ENCODE data around the gene IFNGR2.
"Not testable (repeated sequence)": the region's sequence is repeated elsewhere in the genome, so short reads cannot be mapped to it uniquely, and the experiment has no call there.

Gene IFNGR2, protein sequence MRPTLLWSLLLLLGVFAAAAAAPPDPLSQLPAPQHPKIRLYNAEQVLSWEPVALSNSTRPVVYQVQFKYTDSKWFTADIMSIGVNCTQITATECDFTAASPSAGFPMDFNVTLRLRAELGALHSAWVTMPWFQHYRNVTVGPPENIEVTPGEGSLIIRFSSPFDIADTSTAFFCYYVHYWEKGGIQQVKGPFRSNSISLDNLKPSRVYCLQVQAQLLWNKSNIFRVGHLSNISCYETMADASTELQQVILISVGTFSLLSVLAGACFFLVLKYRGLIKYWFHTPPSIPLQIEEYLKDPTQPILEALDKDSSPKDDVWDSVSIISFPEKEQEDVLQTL

DNA sequence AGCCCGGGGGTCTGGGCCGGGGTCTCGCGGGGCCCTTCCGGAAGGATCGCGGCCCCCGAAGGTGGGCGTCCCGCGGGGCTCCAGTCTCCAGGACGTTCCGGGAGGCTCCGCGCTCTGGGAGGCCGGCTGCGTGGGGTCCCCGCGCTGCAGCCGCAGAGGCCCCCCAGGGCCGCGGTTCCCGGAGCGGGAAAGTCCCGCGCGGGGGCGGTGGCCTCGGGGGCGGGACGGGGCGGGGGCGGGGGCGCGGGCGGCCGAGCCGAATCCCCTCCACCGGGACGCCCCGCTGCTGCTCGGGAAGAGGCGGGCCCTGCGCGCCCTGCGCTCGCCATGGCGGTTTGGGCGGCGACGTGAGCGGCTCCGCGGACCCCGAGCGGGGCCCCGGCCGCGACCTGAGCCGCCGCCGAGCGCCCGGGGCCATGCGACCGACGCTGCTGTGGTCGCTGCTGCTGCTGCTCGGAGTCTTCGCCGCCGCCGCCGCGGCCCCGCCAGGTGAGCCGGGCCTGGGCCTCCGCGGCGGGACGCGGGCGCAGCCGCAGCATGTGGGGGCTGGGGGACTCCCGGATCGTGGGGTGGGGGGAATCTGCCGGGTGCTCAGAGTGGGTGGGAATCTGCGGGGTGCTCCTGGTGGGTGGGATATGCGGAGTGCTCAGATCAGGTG, at the start of gene IFNGR2:
TSS of gene IFNGR2 (plus strand) at position 286 of the 658 bp plus-strand sequence. CDS start at position 417, 131 bp downstream.
- no peak for DNase-seq

DNA sequence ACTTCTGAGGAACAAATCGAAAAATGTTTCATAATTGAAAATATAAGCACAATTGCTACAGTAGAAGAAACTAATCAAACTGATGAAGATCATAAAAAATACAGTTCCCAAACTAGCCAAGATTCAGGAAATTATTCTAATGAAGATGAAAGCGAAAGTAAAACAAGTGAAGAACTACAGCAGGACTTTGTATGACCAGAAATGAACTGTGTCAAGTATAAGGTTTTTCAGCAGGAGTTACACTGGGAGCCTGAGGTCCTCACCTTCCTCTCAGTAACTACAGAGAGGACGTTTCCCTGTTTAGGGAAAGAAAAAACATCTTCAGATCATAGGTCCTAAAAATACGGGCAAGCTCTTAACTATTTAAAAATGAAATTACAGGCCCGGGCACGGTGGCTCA, 47.9 kb upstream of the IFNGR2 start:
- DNase-seq, result no peak

DNA sequence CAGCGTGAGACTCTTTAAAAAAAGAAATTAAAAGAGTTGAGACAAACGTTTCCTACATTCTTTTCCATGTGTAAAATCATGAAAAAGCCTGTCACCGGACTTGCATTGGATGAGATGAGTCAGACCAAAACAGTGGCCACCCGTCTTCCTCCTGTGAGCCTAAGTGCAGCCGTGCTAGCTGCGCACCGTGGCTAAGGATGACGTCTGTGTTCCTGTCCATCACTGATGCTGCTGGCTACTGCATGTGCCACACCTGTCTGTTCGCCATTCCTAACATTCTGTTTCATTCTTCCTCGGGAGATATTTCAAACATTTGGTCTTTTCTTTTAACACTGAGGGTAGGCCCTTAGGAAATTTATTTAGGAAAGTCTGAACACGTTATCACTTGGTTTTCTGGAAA, 47.2 kb upstream of the IFNGR2 start:
- DNase-seq, result no peak

DNA sequence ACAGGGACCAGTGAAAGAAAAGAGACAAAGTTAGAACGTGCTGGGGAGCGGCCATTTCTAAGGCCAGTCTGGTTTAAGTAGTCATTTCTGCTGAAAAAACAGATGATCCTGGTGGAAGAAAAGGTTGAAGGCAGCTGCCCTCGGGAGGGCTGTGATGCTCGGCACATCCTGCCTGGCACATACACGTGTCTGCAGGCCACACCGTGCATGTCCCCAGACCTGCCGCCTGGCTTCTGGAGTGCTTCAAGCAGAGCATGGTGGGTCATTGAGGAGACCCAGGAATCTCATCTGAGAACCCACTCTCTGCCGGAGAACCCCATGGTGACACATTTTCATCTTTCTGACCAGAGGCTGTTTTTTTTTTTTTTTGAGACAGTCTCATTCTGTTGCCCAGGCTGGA, 46.0 kb upstream of the IFNGR2 start:
- no peak for DNase-seq

DNA sequence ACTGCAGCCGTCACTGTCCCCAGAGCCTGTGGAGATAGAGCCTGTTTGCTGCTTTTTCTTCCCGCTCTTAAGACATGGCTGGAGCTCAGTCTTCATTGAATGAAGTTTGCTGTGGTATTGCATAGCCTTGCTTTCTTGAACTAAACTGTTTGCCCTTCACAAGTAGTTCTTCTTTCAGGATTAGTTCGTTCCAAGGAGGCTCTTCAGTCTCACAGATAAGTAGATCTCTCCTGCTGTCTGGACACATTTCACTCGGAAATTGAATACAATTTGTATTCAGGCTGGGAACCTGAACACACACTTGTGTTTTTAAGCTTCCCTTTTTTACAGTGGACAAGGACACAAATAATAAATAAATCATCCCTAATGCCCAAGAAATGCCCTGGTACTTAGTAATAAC, 43.8 kb upstream of the IFNGR2 start:
- DNase-seq, result no peak

DNA sequence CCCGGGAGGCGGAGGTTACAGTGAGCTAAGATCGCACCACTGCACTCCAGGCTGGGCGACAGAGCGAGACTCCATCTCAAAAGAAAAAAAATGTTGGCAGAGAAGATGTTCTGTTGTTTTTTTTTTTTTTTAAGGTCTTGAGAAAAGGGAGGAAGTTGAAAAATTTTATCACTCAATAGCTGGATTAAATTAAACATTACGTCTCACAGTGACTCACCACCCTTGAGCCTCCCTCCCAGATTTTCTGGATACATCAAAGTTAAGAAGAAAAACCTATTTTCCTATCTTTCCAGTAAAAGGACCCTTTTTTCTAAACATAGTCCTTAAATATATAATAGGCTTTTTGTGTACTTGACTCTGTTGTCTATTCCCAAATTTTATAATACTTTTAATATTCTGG, 42.9 kb upstream of the IFNGR2 start:
- DNase-seq, result no peak

DNA sequence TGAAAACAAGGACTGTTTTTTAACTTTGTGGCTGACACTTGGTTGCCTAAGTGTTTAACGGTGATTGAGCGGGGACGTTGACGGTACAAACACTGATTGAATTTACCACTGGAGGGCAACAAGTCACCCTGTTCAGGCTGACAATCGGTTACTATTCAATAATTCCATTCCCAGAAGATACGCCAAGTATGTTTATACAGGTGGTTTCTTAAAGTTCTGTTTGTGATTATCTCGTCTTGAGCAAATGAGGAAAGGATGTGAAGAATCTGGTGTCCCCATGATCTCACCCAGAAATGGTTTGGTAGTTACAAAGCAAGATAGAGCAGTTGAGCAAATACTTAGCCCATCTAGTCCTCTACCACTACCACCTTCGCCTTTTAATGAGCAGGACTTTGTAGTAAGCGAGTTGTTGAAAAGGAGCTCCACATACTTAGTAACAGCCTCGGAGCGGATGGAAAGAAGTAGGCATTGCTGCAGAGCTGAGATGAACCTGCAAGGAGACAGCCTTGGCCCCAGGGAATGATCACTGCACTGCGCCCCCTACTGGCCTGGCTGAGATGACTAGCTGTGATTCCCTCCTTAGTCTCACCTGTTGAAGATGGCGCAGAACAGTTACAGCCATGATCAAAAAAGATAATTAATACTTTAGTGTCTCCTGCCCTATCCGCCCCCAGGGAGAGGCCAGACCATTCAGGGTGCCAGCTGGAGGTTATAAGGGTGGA, 42.2 kb upstream of the IFNGR2 start:
- DNase-seq, result peak; percentile 82

DNA sequence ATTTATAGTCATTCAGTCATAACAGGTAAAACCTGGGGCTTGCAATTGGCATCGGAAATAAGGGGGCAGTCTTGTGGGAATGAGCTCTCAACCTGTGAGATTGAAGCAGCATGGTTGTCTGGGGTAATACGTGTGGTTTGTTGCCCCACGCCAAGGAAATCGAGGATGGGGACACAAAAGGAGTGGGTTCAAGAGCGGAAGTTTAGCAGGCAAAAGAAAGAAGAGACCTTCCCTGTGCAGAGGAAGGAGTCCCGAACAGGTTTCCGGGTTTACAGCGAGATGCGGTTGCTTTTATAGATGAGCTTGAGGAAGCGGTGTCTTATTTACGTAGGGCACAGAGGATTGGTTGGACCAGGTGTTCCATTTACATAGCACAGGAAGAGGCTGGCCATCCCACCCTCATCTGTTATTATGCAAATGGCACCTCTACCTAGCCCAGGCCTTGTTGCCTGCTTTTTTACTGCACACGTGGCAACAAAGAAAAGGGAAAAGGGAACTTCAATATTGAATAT, 41.1 kb upstream of the IFNGR2 start:
- DNase-seq, result peak; percentile 91

DNA sequence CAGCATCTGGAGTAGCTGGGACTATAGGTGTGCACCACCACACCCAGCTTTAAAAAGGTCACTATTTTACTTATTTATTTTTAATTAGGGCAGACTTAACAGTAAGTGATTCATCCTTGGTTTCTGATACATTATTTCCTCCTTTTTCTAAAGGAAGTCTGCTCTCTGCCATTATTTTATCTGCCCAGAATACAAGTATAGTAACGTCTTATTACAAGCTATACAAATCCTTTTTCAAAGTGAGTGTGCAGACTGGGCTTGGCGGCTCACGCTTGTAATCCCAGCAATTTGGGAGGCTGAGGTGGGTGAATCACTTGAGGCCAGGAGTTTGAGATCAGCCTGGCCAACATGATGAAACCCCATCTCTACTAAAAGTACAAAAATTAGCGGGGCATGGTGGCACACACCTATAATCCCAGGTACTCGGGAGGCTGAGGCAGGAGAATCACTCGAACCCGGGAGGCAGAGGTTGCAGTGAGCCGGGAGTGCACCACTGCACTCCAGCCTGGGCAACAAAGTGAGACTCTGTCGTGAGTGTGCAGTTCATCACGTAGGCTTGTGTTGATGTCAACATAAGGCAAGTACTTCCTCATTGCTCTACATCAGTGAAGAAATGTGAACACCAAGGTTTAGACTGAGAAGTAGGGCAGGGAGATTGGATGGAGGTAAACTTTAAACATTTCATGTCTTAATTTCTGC, 39.2 kb upstream of the IFNGR2 start:
- not testable (repeated sequence) for DNase-seq

DNA sequence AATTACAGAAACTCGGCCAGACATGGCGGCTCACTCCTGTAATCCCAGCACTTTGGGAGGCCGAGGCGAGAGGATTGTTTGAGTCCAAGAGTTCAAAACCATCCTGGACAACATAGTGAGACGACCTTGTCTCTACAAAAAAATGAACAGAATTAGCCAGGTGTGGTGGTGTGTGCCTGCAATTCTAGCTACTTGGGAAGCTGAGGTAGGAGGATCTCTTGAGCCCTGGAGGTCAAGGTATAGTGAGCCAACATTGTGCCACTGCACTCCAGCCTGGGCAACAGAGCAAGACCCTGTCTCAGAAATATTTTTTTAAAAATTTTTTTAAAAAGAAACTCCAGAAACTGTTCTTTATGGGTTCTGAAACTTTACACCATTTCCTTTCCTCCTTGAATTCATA, 38.4 kb upstream of the IFNGR2 start:
- no peak for DNase-seq

DNA sequence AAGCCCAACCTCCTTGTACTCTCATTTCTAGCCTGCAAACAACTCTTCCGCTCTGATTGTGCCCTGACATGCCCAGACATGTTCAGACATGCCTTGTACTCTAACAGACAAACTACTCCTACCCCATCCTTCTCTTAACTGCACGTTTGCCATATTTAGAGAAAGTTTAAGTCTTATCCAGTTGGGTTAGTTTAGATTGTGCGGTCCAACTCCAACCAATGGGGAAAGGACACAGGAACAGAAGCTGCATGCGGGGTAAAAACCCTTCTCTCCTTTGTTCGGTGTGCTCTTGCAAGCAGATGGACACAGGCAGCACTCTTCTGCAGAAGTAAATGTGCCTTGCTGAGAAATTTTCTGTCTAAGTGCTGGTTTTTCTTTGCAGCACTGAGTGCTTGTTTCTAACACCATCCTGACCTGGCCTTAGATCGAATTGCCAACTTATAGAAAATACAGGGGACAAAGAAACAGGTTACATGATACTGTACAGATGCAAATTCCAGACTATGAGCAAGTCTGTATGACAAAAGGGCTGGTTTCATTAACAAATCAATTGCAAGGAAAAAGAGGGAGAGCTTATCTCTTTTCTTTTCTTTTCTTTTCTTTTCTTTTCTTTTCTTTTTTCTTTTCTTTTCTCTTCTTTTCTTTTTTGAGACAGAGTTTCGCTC, 35.8 kb upstream of the IFNGR2 start:
- DNase-seq, result no peak

DNA sequence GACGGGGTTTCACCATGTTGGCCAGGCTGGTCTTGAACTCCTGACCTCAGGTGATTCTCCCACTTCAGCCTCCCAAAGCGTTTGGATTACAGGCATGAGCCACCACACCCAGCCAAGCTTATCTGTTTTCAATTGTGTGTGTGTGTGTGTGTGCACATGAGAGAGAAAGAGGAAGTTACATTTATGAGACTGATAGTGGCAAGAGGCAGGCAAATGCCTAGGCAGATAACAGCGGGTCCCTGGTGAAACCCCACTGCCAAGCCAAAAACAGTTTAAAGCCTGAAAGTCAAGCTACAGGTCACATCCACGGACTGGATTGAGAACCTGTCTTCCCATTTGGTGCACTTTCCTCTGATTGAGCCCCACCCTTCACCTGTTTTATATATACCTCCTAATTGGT, 35.1 kb upstream of the IFNGR2 start:
- DNase-seq, result no peak

DNA sequence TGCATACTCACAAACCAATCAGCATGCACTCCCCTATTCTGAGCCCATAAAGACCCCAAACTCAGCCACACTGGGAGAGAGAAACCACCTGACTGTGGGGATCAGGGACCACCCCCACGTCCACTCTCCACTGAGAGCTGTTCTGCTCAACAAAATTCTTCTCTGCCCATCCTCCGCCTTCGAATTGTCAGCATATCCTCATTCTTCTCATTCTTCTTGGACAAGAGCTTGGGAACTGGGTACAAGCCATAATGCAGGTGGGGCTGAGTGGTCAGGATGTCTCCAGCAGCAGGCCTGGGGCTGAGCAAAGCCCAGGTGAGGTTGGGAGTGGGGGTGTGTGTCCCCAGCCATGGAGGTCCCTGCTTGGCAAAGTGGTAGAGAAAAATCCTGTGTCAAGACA, 34.6 kb upstream of the IFNGR2 start:
- DNase-seq, result no peak

DNA sequence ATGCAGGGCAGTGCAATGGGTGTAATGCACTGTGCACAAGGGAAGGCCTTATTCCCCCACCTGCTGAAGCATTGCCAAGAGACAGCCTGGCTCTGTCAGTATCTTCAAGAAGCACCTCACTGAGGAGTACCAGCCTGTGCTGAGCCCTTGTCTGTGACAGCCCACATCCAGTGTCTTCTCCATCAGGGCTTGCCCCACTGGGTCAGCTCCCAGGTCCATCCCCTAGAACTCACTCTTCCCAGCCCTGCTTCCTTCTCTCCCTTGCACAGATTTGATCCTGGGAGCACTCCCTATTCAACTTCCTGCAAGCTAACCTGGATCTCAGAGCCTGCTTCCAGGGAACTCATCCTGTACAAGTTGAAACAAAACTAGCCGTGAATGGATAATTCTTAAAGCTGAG, 33.6 kb upstream of the IFNGR2 start:
- no peak for DNase-seq

DNA sequence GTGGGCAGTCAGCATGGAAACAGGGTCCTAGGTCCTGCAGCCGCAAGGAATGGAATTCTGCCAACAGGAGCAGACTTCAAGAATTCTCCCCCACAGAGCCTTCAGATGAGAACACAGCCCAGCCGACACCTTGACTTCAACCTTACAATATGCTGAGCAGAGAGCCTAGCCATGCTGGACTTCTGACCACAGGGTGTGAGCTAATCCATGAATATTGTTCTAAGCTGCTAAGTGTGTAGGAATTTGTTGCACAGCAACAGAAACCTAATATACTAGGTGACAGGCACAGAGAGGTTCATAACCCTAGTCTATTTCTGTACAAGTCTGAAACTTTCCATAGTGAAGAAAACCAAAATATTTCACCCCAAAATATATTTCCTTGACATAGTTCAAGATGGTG, 32.9 kb upstream of the IFNGR2 start:
- DNase-seq, result no peak

DNA sequence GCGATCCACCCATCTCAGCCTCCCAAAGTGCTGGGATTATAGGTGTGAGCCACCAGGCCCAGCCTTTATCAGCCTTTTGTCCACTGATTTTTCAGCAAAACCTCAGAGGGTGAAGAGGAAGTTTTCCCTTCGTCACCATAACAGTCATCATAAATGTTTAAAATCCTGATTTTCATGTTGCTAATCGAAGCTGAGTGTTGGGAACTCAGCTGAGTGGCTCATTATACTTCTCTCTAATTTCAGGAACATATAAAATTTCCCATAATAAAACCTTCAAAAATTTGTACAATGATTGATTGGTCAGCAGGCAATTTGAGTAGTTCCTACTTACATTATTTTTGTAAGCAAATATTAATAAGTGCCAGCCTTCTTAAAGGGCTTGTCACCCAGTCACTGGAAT, 31.8 kb upstream of the IFNGR2 start:
- no peak for DNase-seq

DNA sequence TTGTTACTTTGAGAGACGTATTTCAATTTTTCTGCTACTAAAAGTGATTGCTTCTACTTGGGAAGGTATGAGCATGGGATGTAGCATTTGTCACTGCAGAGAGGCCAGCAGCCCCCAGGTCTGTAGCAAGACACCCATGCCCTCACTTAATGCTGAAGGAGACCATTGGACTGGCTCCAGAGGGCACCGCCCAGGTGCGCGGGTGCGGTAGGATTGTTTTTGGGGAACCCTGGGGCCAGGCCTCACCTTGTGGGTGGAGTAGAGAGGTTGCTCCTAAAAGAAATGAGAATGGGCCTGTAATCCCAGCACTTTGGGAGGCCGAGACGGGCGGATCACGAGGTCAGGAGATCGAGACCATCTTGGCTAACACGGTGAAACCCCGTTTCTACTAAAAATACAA, 30.6 kb upstream of the IFNGR2 start:
- no peak for DNase-seq

DNA sequence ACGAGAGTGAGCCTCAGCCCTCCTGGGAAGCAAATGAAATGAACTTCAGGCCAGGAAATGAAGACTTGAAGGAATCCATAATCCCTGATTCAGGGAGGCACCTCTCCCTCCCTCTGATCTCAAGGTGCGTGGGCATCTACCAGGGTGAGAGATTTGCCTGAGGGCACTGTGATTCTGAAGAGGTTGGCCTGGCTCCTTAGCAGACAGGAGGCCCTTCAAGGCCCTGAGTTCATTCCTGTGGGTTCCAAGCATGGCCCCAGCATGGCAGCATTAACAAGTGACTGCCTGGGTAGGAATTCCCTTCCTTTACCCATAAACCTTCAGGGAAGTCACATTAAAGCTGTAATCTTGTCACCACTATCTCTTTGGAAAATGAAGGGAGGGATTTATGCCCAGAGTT, 29.8 kb upstream of the IFNGR2 start:
- DNase-seq, result no peak

DNA sequence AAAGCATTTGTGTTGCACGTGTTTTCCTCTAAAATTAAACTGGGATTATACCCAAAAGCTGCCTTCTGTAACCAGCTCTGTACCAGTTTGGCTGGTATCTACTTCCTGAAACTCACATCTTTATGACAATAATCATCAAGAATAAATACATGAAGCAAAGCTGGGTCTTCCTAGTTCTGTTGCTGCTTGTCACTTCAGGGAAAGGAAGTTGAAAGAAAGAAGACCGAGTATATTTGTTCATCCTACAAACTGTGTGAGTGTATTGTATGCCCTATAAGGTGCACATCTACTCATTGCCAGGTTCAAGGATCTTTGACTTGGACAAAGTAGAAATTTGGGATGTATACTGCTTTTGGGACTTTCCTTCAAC, 29.1 kb upstream of the IFNGR2 start:
- no peak for DNase-seq

DNA sequence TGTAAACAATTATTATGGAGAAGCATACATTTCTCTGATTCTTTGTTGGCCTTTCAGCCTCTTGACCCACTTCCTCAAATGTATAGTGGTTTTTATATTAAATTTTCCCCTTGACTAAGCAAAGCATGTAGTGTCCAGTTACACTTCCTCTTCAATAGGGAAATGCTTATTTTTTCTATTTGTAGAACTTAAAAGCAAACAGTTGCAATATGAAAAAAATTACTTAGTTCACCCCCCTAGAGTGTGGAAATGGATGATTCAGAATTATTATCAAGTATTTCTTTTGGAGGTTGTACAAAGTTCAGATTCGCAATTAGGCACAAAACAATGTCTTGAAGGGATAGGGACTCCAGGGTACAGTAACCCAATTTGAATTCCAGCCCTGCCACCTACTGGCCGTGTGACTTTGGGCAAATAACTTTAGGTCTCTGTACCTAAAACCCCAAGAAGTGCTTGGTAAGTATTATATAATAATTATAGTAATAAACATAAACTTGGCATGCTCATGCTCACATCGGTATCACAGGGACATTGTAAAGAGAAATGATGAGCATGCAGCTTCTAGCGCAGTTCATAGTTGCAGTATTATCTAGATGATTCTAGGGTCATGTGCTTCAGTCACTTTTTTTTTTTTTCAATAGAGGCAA, 28.6 kb upstream of the IFNGR2 start:
- DNase-seq, result no peak

DNA sequence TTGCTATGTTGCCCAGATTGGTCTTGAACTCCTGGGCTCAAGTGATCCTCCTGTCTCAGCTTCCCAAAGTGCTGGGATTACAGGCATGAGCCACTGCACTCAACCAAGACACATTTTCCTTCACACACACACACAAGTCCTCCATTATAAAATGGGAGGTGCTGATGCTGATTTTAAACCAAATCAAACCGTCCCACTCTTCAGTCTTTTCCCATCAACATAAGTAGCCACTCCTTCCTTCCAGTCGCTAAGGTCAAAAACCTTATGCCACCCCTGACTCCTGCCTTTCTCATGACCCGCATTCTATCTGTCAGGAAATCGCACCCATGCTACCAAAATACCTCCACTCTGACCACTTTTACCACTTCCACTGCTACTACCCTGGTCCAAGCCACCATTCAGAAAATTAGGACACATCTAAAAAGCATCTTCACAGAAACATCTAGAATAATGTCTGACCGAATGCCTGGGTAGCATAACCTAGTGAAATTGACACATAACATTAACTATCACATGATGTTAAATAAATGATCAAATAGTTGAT, 28.0 kb upstream of the IFNGR2 start:
- DNase-seq, result no peak

All from NCI-H2029 (cell line).